Vagina (tissue), 2 donors: ENCODE data around the gene IQSEC3. TPM values are rescaled to one million over a fixed set of nuclear protein-coding genes. Genes with fewer than 3 reads are reported as not detected.

ENCODE experiments used
- DNase-seq, 2 donors: peaks; one replicate each; pipeline ENCODE4 v3.0.0-alpha.2; 2017; ENCODE audit errors: extremely low spot score in 2 of 2
- H3K27ac ChIP-seq: fragments of 200-600 bp; sonication (generic); one replicate; pipeline ENCODE4 v1.5.1; 2019
- H3K27me3 ChIP-seq: fragments of 200-600 bp; sonication (generic); one replicate; pipeline ENCODE4 v1.5.1; 2019
- H3K36me3 ChIP-seq, 2 donors: fragments of 200-600 bp; sonication (generic); one replicate each; pipeline ENCODE4 v1.5.1; 2017 to 2019
- H3K4me1 ChIP-seq: fragments of 200-600 bp; sonication (generic); one replicate; pipeline ENCODE4 v1.5.1; 2019
- H3K4me3 ChIP-seq, 2 donors: fragments of 200-600 bp; sonication (generic); 1 replicate in 1 of 2; 2 replicates in 1 of 2; pipeline ENCODE4 v1.5.1; 2016 to 2019
- H3K9me3 ChIP-seq: fragments of 200-600 bp; sonication (generic); one replicate; pipeline ENCODE4 v1.5.1; 2019
- CTCF ChIP-seq, 3 experiments: fragments of 450-650 bp in 2 of 3; fragments of 200-600 bp in 1 of 3; sonication (generic) in 1 of 3; IDR thresholded peaks; one replicate each; pipeline ENCODE4 v1.5.1; 2017 to 2019; ENCODE audit warnings: antibody characterized with exemption in 3 of 3, mild to moderate bottlenecking in 2 of 3, moderate library complexity in 2 of 3
- POLR2A ChIP-seq, 2 donors: fragments of 450-650 bp; IDR thresholded peaks; one replicate each; pipeline ENCODE4 v1.6.1; 2017; ENCODE audit warnings: antibody characterized with exemption in 2 of 2, mild to moderate bottlenecking in 2 of 2, moderate library complexity in 2 of 2
- POLR2AphosphoS5 ChIP-seq, 2 donors: sonication (generic); formaldehyde crosslinking; IDR thresholded peaks; one replicate each; pipeline ENCODE4 v1.9.0; 2017; ENCODE audit warnings: antibody characterized with exemption in 2 of 2, mild to moderate bottlenecking in 2 of 2, low read depth in 1 of 2; ENCODE audit not compliant: insufficient read depth in 1 of 2
- intact Hi-C: fragments of 100-400 bp; cut with DNase I; formaldehyde crosslinking; loops from one replicate; pipeline ENCODE4 v1.15.1; 2023
- total RNA-seq: library from RNA; depleted of rRNA; stranded (reverse); fragments of >200 nt; gene quantifications from one replicate; pipeline ENCODE4 v1.2.3, GENCODE V29; 2016

The IQSEC3 gene
- total RNA-seq, 1 donor from 2014 or later: 1.7 TPM

DNA sequence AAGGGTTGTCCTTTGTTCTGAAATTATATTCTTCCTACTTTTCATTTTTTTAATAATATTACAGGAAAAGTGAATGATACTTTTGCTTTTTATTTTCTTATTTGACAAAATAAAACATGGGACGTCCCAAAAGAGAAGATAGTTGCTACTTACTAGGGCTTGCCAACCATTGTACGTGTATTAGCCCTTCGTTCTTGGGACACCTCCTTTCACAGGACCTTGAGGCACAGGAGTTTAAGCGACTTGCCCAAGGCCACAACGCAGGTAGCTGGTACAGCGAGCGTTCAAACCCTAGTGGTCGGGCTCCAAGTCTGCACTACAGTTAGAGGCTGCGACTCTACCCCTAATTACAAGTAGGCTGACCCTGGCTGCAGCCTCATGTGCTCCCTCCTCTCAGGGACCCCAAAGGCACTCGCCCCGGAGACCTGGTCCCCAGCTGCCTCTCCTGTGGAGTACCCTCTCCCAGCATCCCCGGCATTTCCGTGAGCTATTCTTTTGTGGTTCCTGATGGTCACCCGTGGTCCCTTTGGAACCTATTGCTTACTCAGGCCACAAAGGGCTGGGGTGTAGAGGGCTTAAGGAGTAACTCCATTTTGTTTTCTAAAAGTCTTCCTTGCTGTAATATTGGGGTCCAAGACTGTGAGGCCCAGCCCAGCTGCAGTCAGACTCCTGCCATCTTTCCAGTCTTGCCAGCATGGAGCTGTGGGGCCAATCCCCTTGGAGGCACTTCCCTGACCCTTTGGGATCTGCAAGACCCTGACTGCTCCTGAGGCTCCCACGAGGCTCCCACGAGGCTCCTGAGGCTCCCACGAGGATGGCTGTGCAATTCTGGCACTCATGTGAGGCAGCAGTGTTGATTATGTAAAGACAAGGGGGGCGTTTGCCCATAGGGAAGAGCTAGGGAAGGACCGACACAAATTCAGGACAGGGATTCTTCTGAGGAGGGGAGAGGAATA is 49.7 kb downstream of the IQSEC3 start:
- H3K4me3 ChIP-seq: no peak overlapping the region
- peaks cover 7% of the 10 kb centered on the region for H3K4me1 ChIP-seq
- no peaks in the 10 kb centered on the region for H3K27me3 ChIP-seq
- no peaks in the 10 kb centered on the region for H3K36me3 ChIP-seq
- no peak for TF ChIP-seq CTCF (IDR thresholded peaks at IDR 0.05)
- no peak for TF ChIP-seq POLR2AphosphoS5 (IDR thresholded peaks at IDR 0.05; ENCODE audit: insufficient read depth in 1 of 2, low read depth in 1 of 2)
- TF ChIP-seq POLR2A (IDR thresholded peaks at IDR 0.05): no peak
- H3K9me3 ChIP-seq: no peaks in the 10 kb centered on the region
- no peak for DNase-seq
- H3K27ac ChIP-seq: no peak overlapping the region
- intact Hi-C loops: no loop called here

- DNase-seq: no peak
Measured at GRCh38 chr12:117311-117710, 50.7 kb downstream of the IQSEC3 start.

DNA sequence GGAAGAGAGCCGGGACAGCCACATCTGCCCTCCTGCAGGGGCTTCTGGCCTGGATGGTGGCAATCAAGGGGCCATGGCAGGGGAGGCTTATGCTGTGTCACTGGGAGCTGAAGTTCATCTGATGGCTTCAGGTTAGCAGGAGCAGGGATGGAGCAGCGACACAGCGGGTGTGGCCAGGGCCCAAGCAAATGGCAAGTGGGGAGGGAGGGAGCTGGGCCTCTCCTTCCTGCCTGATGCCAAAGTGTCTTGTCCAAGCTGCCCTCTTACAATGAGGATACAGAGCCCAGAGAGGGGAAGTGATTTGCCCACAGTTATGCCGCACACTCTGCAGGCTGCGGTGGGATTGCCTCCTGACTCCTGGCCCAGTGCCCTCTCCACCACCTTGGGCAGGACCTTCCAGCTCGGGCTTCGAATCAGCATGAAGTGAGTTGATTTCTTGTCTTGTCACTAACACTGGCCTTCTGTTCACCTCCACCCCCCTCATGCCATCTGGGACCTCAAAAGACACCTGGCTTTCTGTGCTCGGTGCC is 51.3 kb downstream of the IQSEC3 start:
- intact Hi-C loops: no loop called here
- Histone ChIP-seq H3K36me3 (no peaks in the 10 kb centered on the region), H3K27me3 (no peaks in the 10 kb centered on the region), H3K4me3 (no peak overlapping the region), H3K9me3 (no peaks in the 10 kb centered on the region), H3K4me1 (no peaks in the 10 kb centered on the region), H3K27ac (no peak overlapping the region)
- TF ChIP-seq POLR2A (IDR thresholded peaks at IDR 0.05) (no peak), CTCF (IDR thresholded peaks at IDR 0.05) (no peak)
- no peak for DNase-seq

More at GRCh38 chr12:117311-117710, 50.7 kb downstream of the IQSEC3 start:
- Histone ChIP-seq H3K4me3 (no peak overlapping the region), H3K27ac (no peak overlapping the region), H3K27me3 (no peaks in the 10 kb centered on the region), H3K9me3 (no peaks in the 10 kb centered on the region), H3K36me3 (no peaks in the 10 kb centered on the region), H3K4me1 (peaks cover 1% of the 10 kb centered on the region)
- TF ChIP-seq CTCF (IDR thresholded peaks at IDR 0.05): no peak
- no peak for TF ChIP-seq POLR2A (IDR thresholded peaks at IDR 0.05)
- TF ChIP-seq POLR2AphosphoS5 (IDR thresholded peaks at IDR 0.05; ENCODE audit: insufficient read depth in 1 of 2, low read depth in 1 of 2): no peak
- intact Hi-C loops: no loop called here

- no peaks in the 10 kb centered on the region for H3K4me1 ChIP-seq
- H3K36me3 ChIP-seq: no peaks in the 10 kb centered on the region
- no peak for TF ChIP-seq POLR2A (IDR thresholded peaks at IDR 0.05)
- no peak for TF ChIP-seq CTCF (IDR thresholded peaks at IDR 0.05)
- no peak for TF ChIP-seq POLR2AphosphoS5 (IDR thresholded peaks at IDR 0.05; ENCODE audit: insufficient read depth in 1 of 2, low read depth in 1 of 2)
- intact Hi-C loops: no loop called here
- H3K27me3 ChIP-seq: no peaks in the 10 kb centered on the region
- H3K27ac ChIP-seq: no peak overlapping the region
- no peak overlapping the region for H3K4me3 ChIP-seq
- no peaks in the 10 kb centered on the region for H3K9me3 ChIP-seq
- no peak for DNase-seq
Measured at GRCh38 chr12:118591-118990, 52.0 kb downstream of the IQSEC3 start.

DNA sequence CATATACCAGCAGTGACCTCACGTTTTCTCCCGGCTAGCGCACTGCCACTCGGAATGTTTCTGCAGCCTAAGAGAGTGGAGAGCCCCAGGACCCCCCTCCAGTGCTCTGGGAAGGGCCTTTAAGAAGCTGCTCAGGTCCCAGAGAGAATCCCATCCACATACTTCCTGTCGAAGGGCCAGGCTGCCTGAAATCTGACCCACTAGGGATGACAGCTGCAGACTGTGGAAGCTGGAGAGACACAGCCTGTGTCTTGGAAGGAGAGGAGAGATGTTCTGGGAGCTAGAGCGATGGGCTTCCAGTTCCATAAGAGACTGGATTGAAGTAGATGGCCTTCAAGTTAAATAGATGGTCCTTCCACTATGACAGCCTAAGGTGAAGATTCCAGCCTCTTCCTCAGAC is 54.4 kb downstream of the IQSEC3 start:
- Histone ChIP-seq H3K4me1 (no peaks in the 10 kb centered on the region), H3K36me3 (no peaks in the 10 kb centered on the region), H3K4me3 (no peak overlapping the region), H3K27ac (no peak overlapping the region), H3K27me3 (no peaks in the 10 kb centered on the region), H3K9me3 (no peaks in the 10 kb centered on the region)
- intact Hi-C loops: no loop called here
- no peak for TF ChIP-seq CTCF (IDR thresholded peaks at IDR 0.05)
- TF ChIP-seq POLR2A (IDR thresholded peaks at IDR 0.05): no peak
- TF ChIP-seq POLR2AphosphoS5 (IDR thresholded peaks at IDR 0.05; ENCODE audit: insufficient read depth in 1 of 2, low read depth in 1 of 2): no peak
- no peak for DNase-seq
